Stomach (tissue), 9 donors: ENCODE measurements around the gene C12orf76. TPM values are rescaled to one million over a fixed set of nuclear protein-coding genes. Genes with fewer than 3 reads are reported as not detected.
"Not testable (repeated sequence)": the region's sequence is repeated elsewhere in the genome, so short reads cannot be mapped to it uniquely, and the experiment has no call there.

Experiments used
- DNase-seq, 2 donors: peaks; one replicate each; pipeline versions ENCODE4 v3.0.0 to v3.0.0-alpha.2; 2013 to 2019
- H3K27ac ChIP-seq, 5 donors: fragments of 200-600 bp in 4 of 5; sonication (generic) in 4 of 5; one replicate each; pipeline ENCODE4 v1.5.1; 2013 to 2019; ENCODE audit warnings: mild to moderate bottlenecking in 1 of 5, moderate library complexity in 1 of 5
- H3K27me3 ChIP-seq, 3 donors: fragments of 200-600 bp; sonication (generic); one replicate each; pipeline ENCODE4 v1.5.1; 2017 to 2019; ENCODE audit warnings: mixed run types in 1 of 3
- H3K36me3 ChIP-seq, 4 donors: fragments of 200-600 bp; sonication (generic); 1 replicate in 3 of 4; 2 replicates in 1 of 4; pipeline ENCODE4 v1.5.1; 2016 to 2019
- H3K4me1 ChIP-seq, 4 donors: fragments of 200-600 bp; sonication (generic); one replicate each; pipeline ENCODE4 v1.5.1; 2016 to 2019
- H3K4me3 ChIP-seq, 4 donors: fragments of 200-600 bp; sonication (generic) in 3 of 4; one replicate each; pipeline ENCODE4 v1.5.1; 2016 to 2019; ENCODE audit warnings: mild to moderate bottlenecking in 1 of 4
- H3K9me3 ChIP-seq, 4 donors: fragments of 200-600 bp; sonication (generic); one replicate each; pipeline ENCODE4 v1.5.1; 2016 to 2019
- CTCF ChIP-seq, 7 experiments: fragments of 450-650 bp in 4 of 7; fragments of 200-600 bp in 3 of 7; sonication (generic) in 3 of 7; IDR thresholded peaks; one replicate each; pipeline ENCODE4 v1.5.1; 2016 to 2019; ENCODE audit warnings: antibody characterized with exemption in 7 of 7, control low read depth in 2 of 7, mild to moderate bottlenecking in 1 of 7
- EP300 ChIP-seq: sonication (generic); formaldehyde crosslinking; IDR thresholded peaks from one replicate; pipeline ENCODE4 v1.6.1; 2017; ENCODE audit warnings: antibody characterized with exemption
- POLR2A ChIP-seq, 4 donors: fragments of 450-650 bp; IDR thresholded peaks; one replicate each; pipeline ENCODE4 v1.6.1; 2016; ENCODE audit warnings: antibody characterized with exemption in 4 of 4, control low read depth in 2 of 4, mild to moderate bottlenecking in 1 of 4, moderate library complexity in 1 of 4
- POLR2AphosphoS5 ChIP-seq, 3 donors: sonication (generic); formaldehyde crosslinking; IDR thresholded peaks; one replicate each; pipeline ENCODE4 v1.6.1; 2016; ENCODE audit warnings: antibody characterized with exemption in 3 of 3
- WGBS, 5 donors: extraction: QIAGEN DNeasy Blood & Tissue Kit in 3 of 5; methylation state at CpG; one replicate each; pipeline versions ENCODE4 v1.1.5 to v1.1.7; 2013 to 2018; 5-methylcytosine and 5-hydroxymethylcytosine counted together
- intact Hi-C: fragments of 100-400 bp; cut with DNase I; formaldehyde crosslinking; loops from one replicate; pipeline ENCODE4 v1.15.1; 2023; ENCODE audit warnings: low total_unique reads
- polyA plus RNA-seq, 3 donors: library from polyadenylated mRNA; stranded (reverse); fragments of 200-250 nt; gene quantifications; one replicate each; pipeline ENCODE4 v1.2.3, GENCODE V29; 2013
- total RNA-seq, 5 donors: library from RNA; depleted of rRNA; stranded (reverse); fragments of >200 nt; gene quantifications; one replicate each; pipeline versions ENCODE4 v1.1.0 to v1.2.3, GENCODE V29; 2014 to 2016
- donor health status: healthy with polysubstance abuse.
- donor health status: Bipolar disorder and iron deficiency.
- donor health status: healthy.

The C12orf76 gene
- total and polyA plus RNA-seq, 8 donors, result 7.0 to 44.2 (median 12.3) TPM

GRCh38 chr12:110068654-110069053 is 20.3 kb upstream of the C12orf76 start:
- Histone ChIP-seq H3K9me3 (no peaks in the 10 kb centered on the region), H3K36me3 (no peaks in the 10 kb centered on the region), H3K4me1 (peaks cover 4 to 9% (median 7%) of the 10 kb centered on the region in 4 donors), H3K27ac (no peak overlapping the region), H3K27me3 (no peaks in the 10 kb centered on the region), H3K4me3 (no peak overlapping the region)
- intact Hi-C loops, result no loop called here
- WGBS, 5 donors, result 87 to 98% (median 95%) methylated on average over 2 of the region's 2 CpGs
- no peak for DNase-seq
- TF ChIP-seq CTCF (IDR thresholded peaks at IDR 0.05) (no peak), POLR2AphosphoS5 (IDR thresholded peaks at IDR 0.05) (no peak), EP300 (no peak), POLR2A (IDR thresholded peaks at IDR 0.05) (no peak)

GRCh38 chr12:110068115-110068514 is 19.8 kb upstream of the C12orf76 start:
- H3K27ac ChIP-seq, H3K27me3 ChIP-seq, H3K9me3 ChIP-seq, H3K4me3 ChIP-seq, DNase-seq, intact Hi-C loops, H3K36me3 ChIP-seq, H3K4me1 ChIP-seq: not testable (repeated sequence)
- WGBS, 5 donors, result 86 to 94% (median 88%) methylated on average over 9 of the region's 9 CpGs

- H3K27ac ChIP-seq, result no peak overlapping the region
- no peak for DNase-seq
- H3K4me1 ChIP-seq, result no peaks in the 10 kb centered on the region
- no peaks in the 10 kb centered on the region for H3K36me3 ChIP-seq
- TF ChIP-seq EP300, result no peak
- TF ChIP-seq POLR2A (IDR thresholded peaks at IDR 0.05), result no peak
- no peak for TF ChIP-seq POLR2AphosphoS5 (IDR thresholded peaks at IDR 0.05)
- TF ChIP-seq CTCF (IDR thresholded peaks at IDR 0.05), result no peak
- intact Hi-C loops, result no loop called here
- H3K4me3 ChIP-seq, result no peak overlapping the region
- H3K9me3 ChIP-seq, result no peaks in the 10 kb centered on the region
- 86 to 94% (median 94%) methylated on average over 7 of the region's 7 CpGs for WGBS, 5 donors
- H3K27me3 ChIP-seq, result no peaks in the 10 kb centered on the region
Observed at GRCh38 chr12:110067531-110067930, 19.2 kb upstream of the C12orf76 start.

GRCh38 chr12:110065540-110065939 is 17.2 kb upstream of the C12orf76 start:
- Histone ChIP-seq H3K9me3 (no peaks in the 10 kb centered on the region), H3K36me3 (no peaks in the 10 kb centered on the region), H3K27me3 (no peaks in the 10 kb centered on the region), H3K4me3 (no peak overlapping the region), H3K27ac (no peak overlapping the region), H3K4me1 (no peaks in the 10 kb centered on the region)
- TF ChIP-seq EP300 (no peak), POLR2A (IDR thresholded peaks at IDR 0.05) (no peak), CTCF (IDR thresholded peaks at IDR 0.05) (no peak), POLR2AphosphoS5 (IDR thresholded peaks at IDR 0.05) (no peak)
- intact Hi-C loops, result no loop called here
- no peak for DNase-seq
- 81 to 95% (median 92%) methylated on average over 2 of the region's 2 CpGs for WGBS, 5 donors

GRCh38 chr12:110062241-110062640 is 13.9 kb upstream of the C12orf76 start:
- WGBS, 5 donors, result 90 to 98% (median 92%) methylated on average over 2 of the region's 2 CpGs
- H3K27me3 ChIP-seq, result no peaks in the 10 kb centered on the region
- H3K27ac ChIP-seq, result no peak overlapping the region
- DNase-seq, result no peak
- H3K4me3 ChIP-seq, result no peak overlapping the region
- H3K4me1 ChIP-seq, result peaks cover 0 to 5% (median 0%) of the 10 kb centered on the region in 4 donors
- H3K9me3 ChIP-seq, result no peaks in the 10 kb centered on the region
- intact Hi-C loops, result no loop called here
- H3K36me3 ChIP-seq, result no peaks in the 10 kb centered on the region
- TF ChIP-seq CTCF (IDR thresholded peaks at IDR 0.05) (no peak), POLR2A (IDR thresholded peaks at IDR 0.05) (no peak), POLR2AphosphoS5 (IDR thresholded peaks at IDR 0.05) (no peak), EP300 (no peak)
